KOPT-K1 (cell line): ENCODE results near the gene RFXAP.

ENCODE experiments used
- H3K27ac ChIP-seq: fragments of 200-600 bp; sonication (generic); 2 replicates; pipeline ENCODE4 v1.5.1; 2016; ENCODE audit warnings: antibody characterized with exemption, mild to moderate bottlenecking, low read depth, low read length; ENCODE audit not compliant: poor library complexity, severe bottlenecking
- H3K36me3 ChIP-seq: fragments of 200-600 bp; sonication (generic); 2 replicates; pipeline ENCODE4 v1.5.1; 2017; ENCODE audit warnings: antibody characterized with exemption, mild to moderate bottlenecking, low read length, moderate library complexity; ENCODE audit not compliant: insufficient read depth
- H3K9me3 ChIP-seq: fragments of 200-600 bp; sonication (generic); 2 replicates; pipeline ENCODE4 v1.5.1; 2017; ENCODE audit warnings: antibody characterized with exemption, low read length, mild to moderate bottlenecking; ENCODE audit not compliant: insufficient read depth, poor library complexity, severe bottlenecking

Gene RFXAP

GRCh38 chr13:36839981-36840380 lies 21.0 kb downstream of the RFXAP start:
- Histone ChIP-seq H3K27ac (no peak overlapping the region), H3K9me3 (no peaks in the 10 kb centered on the region)

DNA sequence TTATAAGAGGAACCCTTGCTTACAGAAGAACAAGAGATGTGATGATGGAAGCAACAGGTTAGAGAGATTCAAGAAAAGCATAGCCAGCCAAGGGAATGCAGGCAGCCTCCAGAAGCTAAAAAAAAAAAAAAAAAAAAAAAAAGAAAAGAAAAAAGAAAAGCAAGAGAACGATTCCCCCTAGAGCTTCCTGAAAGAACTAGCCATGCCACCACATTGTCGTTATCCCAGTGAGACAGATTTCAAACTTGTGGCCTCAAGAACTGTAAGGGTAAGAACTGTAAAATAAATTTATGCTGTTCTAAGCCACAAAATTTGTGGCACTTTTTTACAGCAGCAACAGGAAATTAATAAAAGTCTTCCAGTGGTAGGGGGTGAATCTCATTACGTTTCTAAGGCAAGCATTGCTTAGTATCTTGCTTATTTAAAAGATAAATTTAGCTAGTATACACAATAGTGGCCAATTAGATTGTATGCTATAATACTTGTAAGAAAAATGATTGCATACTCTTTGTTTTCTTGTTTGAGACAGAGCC lies 21.8 kb downstream of the RFXAP start:
- Histone ChIP-seq H3K27ac (no peak overlapping the region), H3K36me3 (peaks cover 24% of the 10 kb centered on the region), H3K9me3 (no peaks in the 10 kb centered on the region)

More at GRCh38 chr13:36839981-36840380, 21.0 kb downstream of the RFXAP start:
- H3K36me3 ChIP-seq: peaks cover 27% of the 10 kb centered on the region

DNA sequence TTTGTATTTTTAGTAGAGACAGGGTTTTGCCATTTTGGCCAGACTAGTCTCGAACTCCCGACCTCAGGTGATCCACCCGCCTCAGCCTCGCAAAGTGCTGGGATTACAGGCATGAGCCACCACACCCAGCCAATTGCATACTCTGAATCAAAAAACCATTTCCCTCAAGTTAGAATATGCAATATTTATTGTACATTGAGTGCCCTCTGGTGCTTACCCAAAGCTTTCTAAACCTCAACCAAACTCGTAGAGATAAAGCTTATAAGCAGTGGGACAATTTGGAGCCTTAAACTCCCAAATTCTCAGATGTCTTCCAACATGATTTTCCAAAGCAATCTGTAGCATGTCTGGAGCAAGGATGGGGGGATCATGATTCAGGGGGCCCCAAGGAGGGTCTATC lies 22.4 kb downstream of the RFXAP start:
- H3K27ac ChIP-seq: no peak overlapping the region
- peaks cover 24% of the 10 kb centered on the region for H3K36me3 ChIP-seq
- no peaks in the 10 kb centered on the region for H3K9me3 ChIP-seq

DNA sequence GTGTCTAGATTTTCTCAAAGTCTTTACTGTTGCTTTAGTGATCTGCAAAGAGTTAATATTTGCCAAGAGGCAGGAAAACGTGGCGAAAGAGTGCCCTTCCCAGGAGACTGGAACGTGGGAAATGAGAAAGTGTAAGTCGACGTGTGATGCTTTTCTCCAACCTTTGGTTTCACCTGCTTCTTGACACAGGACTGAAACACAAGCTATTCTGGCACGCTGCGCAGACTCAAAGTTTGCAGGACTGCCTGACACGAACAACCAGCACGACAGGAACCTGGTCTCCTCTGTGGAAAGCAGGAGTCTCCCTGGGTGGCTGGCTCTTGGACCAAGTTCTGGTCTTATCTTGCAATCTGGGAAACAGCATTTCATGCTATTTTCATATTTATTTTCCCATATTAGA lies 28.6 kb downstream of the RFXAP start:
- Histone ChIP-seq H3K36me3 (peaks cover 10% of the 10 kb centered on the region), H3K9me3 (no peaks in the 10 kb centered on the region), H3K27ac (no peak overlapping the region)

DNA sequence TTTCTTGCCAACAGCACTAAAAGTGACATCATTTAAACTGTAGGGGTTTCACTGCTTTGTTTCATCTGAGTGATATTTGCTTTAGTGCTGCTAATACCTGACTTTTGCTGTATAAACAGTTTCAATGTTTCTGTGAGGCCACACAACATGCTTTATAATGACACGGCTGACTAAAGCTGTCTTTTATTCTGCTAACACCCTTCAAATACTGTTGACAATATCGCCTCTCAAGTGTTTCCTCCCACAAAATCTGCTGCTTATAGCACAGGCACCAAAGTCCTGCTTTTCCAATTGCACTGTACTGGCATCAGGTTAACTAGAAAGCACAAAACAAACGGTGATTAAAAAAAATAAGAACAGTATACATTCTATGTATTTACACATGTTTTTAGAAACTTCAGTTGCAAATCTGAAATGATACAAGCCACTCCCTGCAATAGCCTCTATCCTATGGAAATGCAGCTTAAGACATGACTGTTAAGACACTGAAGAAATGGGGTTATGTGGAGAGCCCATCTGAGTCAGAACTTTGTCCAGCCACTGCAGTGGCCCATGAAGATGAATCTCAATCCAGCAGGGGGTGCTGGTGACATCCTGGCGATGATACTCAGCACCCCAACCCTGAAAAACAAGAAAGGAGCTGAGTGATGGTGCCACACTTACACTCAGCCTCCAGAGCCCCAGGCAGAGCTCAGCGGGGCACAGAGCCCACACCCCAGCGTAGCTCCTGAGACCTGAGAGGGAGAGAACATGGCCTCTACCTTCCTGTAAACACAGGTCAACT lies 29.4 kb downstream of the RFXAP start:
- peaks cover 8% of the 10 kb centered on the region for H3K36me3 ChIP-seq

DNA sequence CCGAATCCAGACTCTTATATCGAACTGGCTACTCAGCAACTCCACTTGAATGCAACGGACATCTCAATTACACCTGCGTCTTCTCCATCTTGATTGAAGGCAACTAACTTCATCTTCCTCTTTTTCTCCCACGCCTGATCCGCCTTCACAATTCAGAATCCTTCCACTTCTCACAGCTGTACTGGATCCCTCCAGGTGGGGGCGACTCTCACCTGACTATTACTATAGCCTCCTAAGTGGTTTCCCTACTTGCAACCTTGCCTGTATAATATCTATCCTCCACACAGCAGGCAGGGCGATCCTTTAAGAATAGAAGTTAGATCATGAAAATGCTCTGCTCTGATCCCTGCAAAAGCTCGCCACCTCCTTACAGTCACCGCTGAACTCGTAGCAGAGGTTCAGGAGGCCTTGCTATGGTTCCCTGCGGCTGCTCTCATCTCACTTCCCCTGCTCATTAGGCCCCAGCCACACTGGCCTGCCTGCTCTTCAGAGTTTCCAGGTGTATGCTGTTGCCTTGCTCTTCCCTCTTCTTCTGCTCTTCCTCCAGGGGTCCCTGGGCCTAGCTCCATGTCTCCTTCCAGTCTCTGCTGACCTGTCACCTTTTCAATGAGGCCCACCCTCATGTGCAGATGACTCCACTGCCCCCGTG lies 31.9 kb downstream of the RFXAP start:
- no peak overlapping the region for H3K27ac ChIP-seq
- no peaks in the 10 kb centered on the region for H3K36me3 ChIP-seq

More for the DNA sequence above, 29.4 kb downstream of the RFXAP start:
- Histone ChIP-seq H3K9me3 (no peaks in the 10 kb centered on the region), H3K27ac (no peak overlapping the region)

GRCh38 chr13:36857253-36857652 lies 38.2 kb downstream of the RFXAP start:
- Histone ChIP-seq H3K36me3 (no peaks in the 10 kb centered on the region), H3K9me3 (no peaks in the 10 kb centered on the region), H3K27ac (no peak overlapping the region)

More for the DNA sequence above, 31.9 kb downstream of the RFXAP start:
- H3K9me3 ChIP-seq: no peaks in the 10 kb centered on the region

GRCh38 chr13:36858290-36858689 lies 39.3 kb downstream of the RFXAP start:
- Histone ChIP-seq H3K9me3 (no peaks in the 10 kb centered on the region), H3K36me3 (no peaks in the 10 kb centered on the region), H3K27ac (no peak overlapping the region)

GRCh38 chr13:36859259-36859658 lies 40.2 kb downstream of the RFXAP start:
- H3K27ac ChIP-seq: no peak overlapping the region
- no peaks in the 10 kb centered on the region for H3K36me3 ChIP-seq
- no peaks in the 10 kb centered on the region for H3K9me3 ChIP-seq

DNA sequence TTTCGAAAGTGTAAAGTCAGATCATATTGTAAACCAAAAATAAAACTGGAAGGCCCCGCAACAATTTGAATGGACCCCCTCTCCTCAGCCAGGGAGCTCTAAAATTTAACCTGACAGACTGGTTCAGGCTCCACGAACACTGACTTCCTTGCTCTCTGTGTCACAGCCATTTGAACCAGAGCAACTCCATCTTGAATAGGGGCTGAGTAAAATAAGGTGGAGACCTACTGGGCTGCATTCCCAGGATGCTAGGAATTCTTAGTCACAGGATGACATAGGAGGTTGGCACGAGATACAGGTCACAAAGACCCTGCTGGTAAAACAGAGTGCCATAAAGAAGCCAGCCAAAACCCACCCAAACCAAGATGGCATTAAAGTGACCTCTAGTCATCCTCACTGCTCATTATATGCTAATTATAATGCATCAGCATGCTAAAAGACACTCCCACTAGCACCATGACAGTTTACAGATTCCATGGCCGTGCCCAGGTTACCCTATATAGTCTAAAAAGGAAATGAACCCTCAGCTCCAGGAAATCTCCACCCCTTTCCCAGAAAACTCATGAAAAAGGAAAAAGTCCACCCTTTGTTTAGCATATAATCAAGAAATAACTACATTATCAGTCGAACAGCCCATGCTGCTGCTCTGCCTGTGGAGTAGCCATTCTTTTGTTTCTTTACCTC lies 43.1 kb downstream of the RFXAP start:
- no peaks in the 10 kb centered on the region for H3K9me3 ChIP-seq
- H3K27ac ChIP-seq: no peak overlapping the region
- no peaks in the 10 kb centered on the region for H3K36me3 ChIP-seq

GRCh38 chr13:36862722-36863121 lies 43.7 kb downstream of the RFXAP start:
- Histone ChIP-seq H3K36me3 (no peaks in the 10 kb centered on the region), H3K9me3 (no peaks in the 10 kb centered on the region), H3K27ac (no peak overlapping the region)

DNA sequence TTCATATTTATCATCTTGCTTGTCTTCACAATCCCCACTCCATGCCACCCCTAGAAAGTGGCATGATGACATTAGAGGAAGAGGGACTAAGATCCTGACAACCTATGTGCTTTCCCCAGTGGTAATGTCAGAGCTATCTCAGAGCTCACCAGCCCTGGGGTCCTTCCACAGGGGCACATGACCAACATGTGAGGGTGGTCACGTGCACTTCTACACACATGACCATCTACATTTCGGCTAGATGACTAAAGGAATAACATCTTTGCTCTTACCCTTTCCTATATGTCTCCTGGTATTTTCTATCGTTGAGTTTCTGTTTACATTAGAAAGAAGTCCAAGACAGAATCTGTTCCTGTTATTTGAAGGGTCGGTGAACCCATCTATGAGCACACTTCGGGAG lies 46.2 kb downstream of the RFXAP start:
- H3K9me3 ChIP-seq: no peaks in the 10 kb centered on the region
- no peak overlapping the region for H3K27ac ChIP-seq
- no peaks in the 10 kb centered on the region for H3K36me3 ChIP-seq

GRCh38 chr13:36866232-36866631 lies 47.2 kb downstream of the RFXAP start:
- Histone ChIP-seq H3K36me3 (no peaks in the 10 kb centered on the region), H3K9me3 (no peaks in the 10 kb centered on the region), H3K27ac (no peak overlapping the region)

- no peaks in the 10 kb centered on the region for H3K9me3 ChIP-seq
- H3K36me3 ChIP-seq: no peaks in the 10 kb centered on the region
- H3K27ac ChIP-seq: no peak overlapping the region
Measured at GRCh38 chr13:36870050-36870692, 51.1 kb downstream of the RFXAP start.

DNA sequence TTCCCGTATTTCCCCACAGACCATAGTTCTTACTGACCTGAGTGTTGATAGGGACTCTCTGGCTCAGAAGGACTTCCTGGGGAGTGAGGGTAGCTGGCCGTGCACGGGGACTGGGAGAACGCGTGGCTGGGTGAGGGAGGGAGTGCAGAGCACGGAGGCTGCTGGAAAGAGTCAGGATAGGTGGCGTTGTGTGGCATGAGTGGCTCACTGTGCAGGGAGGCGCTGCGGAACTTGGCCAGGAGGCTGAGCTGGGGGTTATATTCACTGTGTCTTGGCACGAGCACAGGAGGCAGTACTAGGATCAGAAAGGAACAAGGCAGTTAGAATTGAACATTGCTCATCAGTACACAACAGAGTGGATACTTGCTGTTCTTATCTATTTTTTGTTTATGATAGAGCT lies 53.6 kb downstream of the RFXAP start:
- Histone ChIP-seq H3K27ac (no peak overlapping the region), H3K9me3 (no peaks in the 10 kb centered on the region), H3K36me3 (no peaks in the 10 kb centered on the region)
